Measurements from ENCODE around the gene RAB13. TPM values are rescaled to one million over a fixed set of nuclear protein-coding genes. Genes with fewer than 3 reads are reported as not detected.
"Not testable (repeated sequence)": the region's sequence is repeated elsewhere in the genome, so short reads cannot be mapped to it uniquely, and the experiment has no call there.

The RAB13 gene
- total RNA-seq = 124 and 135 TPM in 2 replicates
- polyA plus RNA-seq = 54.6 and 76.0 TPM in 2 replicates
- polyA plus RNA-seq (2011; cell fraction: cytosol; rRNA removed) = 150 and 157 TPM in 2 replicates
- 42.8 and 52.7 TPM in 2 replicates for polyA plus RNA-seq (2011; cell fraction: nucleus; rRNA removed)
- 228 and 229 TPM in 2 replicates for polyA plus RNA-seq (2012)
- 61.1 and 63.2 TPM in 2 replicates for polyA minus RNA-seq
- polyA minus RNA-seq (2011; cell fraction: cytosol; rRNA and poly(A)+ RNA removed) = 13.4 TPM
- 12.9 and 13.4 TPM in 2 replicates for polyA minus RNA-seq (2011; cell fraction: nucleus; rRNA and poly(A)+ RNA removed)
- Bru-seq, nascent RNA = percentile 90 among the genes with signal in this experiment
- BruChase-seq, experiment 1, labeled RNA remaining after a 6-hour chase = percentile 98 among the genes with signal in this experiment
- percentile 97 among the genes with signal in this experiment for BruChase-seq, experiment 2, labeled RNA remaining after a 2-hour chase
- long read RNA-seq, transcript RAB13-201 (8 exons, 1,176 nt) = major isoform, 178 of 289 reads
- long read RNA-seq, partial matches to known transcripts = 6 of 289 reads
- long read RNA-seq, other reads (novel, unspliced or antisense) = 104 of 289 reads

GRCh38 chr1:153985941-153986761 is at the start of gene RAB13:
RAB13 (minus strand) TSS chr1:153986339; CDS start chr1:153986236, 103 bp downstream.
- no peak for TF ChIP-seq GATA2 (IDR thresholded peaks at IDR 0.05; ENCODE audit: insufficient read depth, insufficient read length, low read depth, low read length)
- peak; percentile 69 for TF ChIP-seq POLR2A (IDR thresholded peaks at IDR 0.05; ENCODE audit: low read depth, low read length)
- TF ChIP-seq, protein P1, sequence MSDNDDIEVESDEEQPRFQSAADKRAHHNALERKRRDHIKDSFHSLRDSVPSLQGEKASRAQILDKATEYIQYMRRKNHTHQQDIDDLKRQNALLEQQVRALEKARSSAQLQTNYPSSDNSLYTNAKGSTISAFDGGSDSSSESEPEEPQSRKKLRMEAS (IDR thresholded peaks at IDR 0.05; ENCODE audit: insufficient read depth, insufficient read length) = no peak
- no peak for TF ChIP-seq JUN (IDR thresholded peaks at IDR 0.05; ENCODE audit: borderline replicate concordance, insufficient read depth, insufficient read length, low read depth)
- TF ChIP-seq POLR2AphosphoS5 (IDR thresholded peaks at IDR 0.05; ENCODE audit: insufficient read depth, low read depth, low read length) = peak; percentile 60
- intact Hi-C loops (cut with micrococcal nuclease) (loop anchor here (1.0 to 5.0 kb wide), 13 partner anchors 9 to 475 kb away; partner anchors contain the start of genes CRTC2, DENND4B, GATAD2B and HAX1), dilution Hi-C loops (cut with MboI; ENCODE audit: extremely low pct_ligation_motif_present, low sequenced_read_pairs) (no loop called here)
- peak within 1 kb of the TSS; percentile 66 to 94 (median 81) for H3K4me3 ChIP-seq (replicated peaks in 1 of 3; ENCODE audit: insufficient read depth in 1 of 3, low read depth in 1 of 3, low read length in 3 of 3)
- no peaks in the 10 kb centered on the region for H3K9me3 ChIP-seq (replicated peaks; ENCODE audit: control insufficient read depth, insufficient read depth, low read length)
- DNase-seq (ENCODE audit: low read depth, low spot score) = peak; percentile 86
- peak; percentile 72 for FAIRE-seq
- H3K4me1 ChIP-seq (ENCODE audit: control insufficient read depth, extremely low read depth, insufficient read depth, low read length) = peaks cover 19% of the 10 kb centered on the region
- ChIA-PET POLR2A (interaction anchor here (1.7 kb wide), 1 partner anchor 188 kb away, joined by 4 read pairs; no protein-coding TSS in a partner anchor), CTCF (interaction anchor here (0.7 to 2.7 kb wide), 26 partner anchors 9 to 476 kb away, joined by 3 to 65 read pairs (median 4); partner anchors contain the start of genes CREB3L4, DENND4B, GATAD2B and JTB)
- H3K27ac ChIP-seq (ENCODE audit: insufficient read depth, low read depth, low read length) = peak within 1 kb of the TSS; percentile 62
- H3K4me2 ChIP-seq (ENCODE audit: insufficient read depth, low read length) = peak within 1 kb of the TSS; percentile 91
- peaks cover 5 to 10% of the 10 kb centered on the region in 2 experiments for H3K36me3 ChIP-seq (ENCODE audit: control insufficient read depth in 2 of 2, extremely low read depth in 1 of 2, insufficient read depth in 2 of 2, low read length in 2 of 2)
- peak within 1 kb of the TSS; percentile 78 for H3K9ac ChIP-seq (replicated peaks; ENCODE audit: extremely low read depth, insufficient read depth, low read length)
- H2AFZ ChIP-seq (ENCODE audit: low read depth, low read length) = peak within 1 kb of the TSS; percentile 91
- no peaks in the 10 kb centered on the region for H4K20me1 ChIP-seq (replicated peaks; ENCODE audit: control insufficient read depth, extremely low read depth, insufficient read depth, low read length)
- H3K9me1 ChIP-seq (replicated peaks; ENCODE audit: control insufficient read depth, extremely low read depth, insufficient read depth, low read length) = no peaks in the 10 kb centered on the region
- H3K79me2 ChIP-seq (ENCODE audit: control insufficient read depth, insufficient read depth, low read length) = peaks cover 20% of the 10 kb centered on the region
- no peaks in the 10 kb centered on the region for H3K27me3 ChIP-seq (ENCODE audit: control insufficient read depth in 2 of 2, insufficient read depth in 2 of 2, low read length in 2 of 2)
- no TSS peak for BruUV-seq (replicated peaks)

GRCh38 chr1:154033697-154034096 is 47.6 kb upstream of the RAB13 start:
- dilution Hi-C loops (cut with MboI; ENCODE audit: extremely low pct_ligation_motif_present, low sequenced_read_pairs); H4K20me1 ChIP-seq (replicated peaks; ENCODE audit: control insufficient read depth, extremely low read depth, insufficient read depth, low read length); FAIRE-seq; H3K9ac ChIP-seq (replicated peaks; ENCODE audit: extremely low read depth, insufficient read depth, low read length); H3K9me1 ChIP-seq (replicated peaks; ENCODE audit: control insufficient read depth, extremely low read depth, insufficient read depth, low read length); CTCF ChIA-PET; BruUV-seq (replicated peaks); POLR2A ChIA-PET; H3K4me1 ChIP-seq (ENCODE audit: control insufficient read depth, extremely low read depth, insufficient read depth, low read length); intact Hi-C loops (cut with micrococcal nuclease); H3K4me3 ChIP-seq (replicated peaks in 1 of 3; ENCODE audit: insufficient read depth in 1 of 3, low read depth in 1 of 3, low read length in 3 of 3); H3K9me3 ChIP-seq (replicated peaks; ENCODE audit: control insufficient read depth, insufficient read depth, low read length); DNase-seq (ENCODE audit: low read depth, low spot score); H3K4me2 ChIP-seq (ENCODE audit: insufficient read depth, low read length); H3K79me2 ChIP-seq (ENCODE audit: control insufficient read depth, insufficient read depth, low read length); H3K27me3 ChIP-seq (ENCODE audit: control insufficient read depth in 2 of 2, insufficient read depth in 2 of 2, low read length in 2 of 2); H3K27ac ChIP-seq (ENCODE audit: insufficient read depth, low read depth, low read length); H3K36me3 ChIP-seq (ENCODE audit: control insufficient read depth in 2 of 2, extremely low read depth in 1 of 2, insufficient read depth in 2 of 2, low read length in 2 of 2); H2AFZ ChIP-seq (ENCODE audit: low read depth, low read length): not testable (repeated sequence)
